Measurements from ENCODE around the gene CACNA1C.

DNA sequence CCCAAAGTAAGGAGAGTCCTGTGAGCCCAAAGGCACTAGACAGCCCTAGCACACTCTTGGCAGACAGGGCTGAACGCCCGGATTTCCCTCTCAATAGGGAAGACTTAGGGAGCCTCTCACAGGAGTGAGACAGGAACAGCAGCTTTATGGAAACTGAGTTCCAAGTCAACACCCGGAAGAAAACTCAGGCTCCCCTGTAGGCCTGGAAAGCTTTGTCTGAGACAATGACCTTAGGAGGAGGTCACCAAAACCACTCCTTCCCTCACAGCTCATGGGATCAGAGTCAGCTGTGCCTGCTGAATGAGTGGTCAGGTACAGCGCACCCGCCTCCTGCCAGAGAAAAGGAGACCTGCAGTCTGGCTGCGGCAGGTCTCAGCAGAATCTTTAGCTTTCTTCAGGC is 229.5 kb downstream of the CACNA1C start:
- no peak for TF ChIP-seq POLR2AphosphoS5 (IDR thresholded peaks at IDR 0.05)
- no peak for TF ChIP-seq EP300 (IDR thresholded peaks at IDR 0.05)
